ENCODE data around the gene IER2. TPM values are rescaled to one million over a fixed set of nuclear protein-coding genes. Genes with fewer than 3 reads are reported as not detected.

IER2 gene
- total and polyA plus RNA-seq, 9 of the 15 experiments (the other 6 are each of a cell fraction or from before 2014, with no cell fraction given) = 4.5 to 205 (median 23.7) TPM

GRCh38 chr19:13189600-13189999, 39.4 kb downstream of the IER2 start (continued):
- TF ChIP-seq CUX1 (CRISPR knock-in tag; IDR thresholded peaks at IDR 0.05) (no peak), MTA2 (IDR thresholded peaks at IDR 0.05; ENCODE audit: low read depth) (no peak), GATAD2A (IDR thresholded peaks at IDR 0.05) (no peak), SMC3 (conservative IDR thresholded peaks at IDR 0.05; ENCODE audit: insufficient read depth, low read depth, low read length) (no peak)

- ChIA-PET POLR2A (interaction anchor here (0.6 kb wide), 2 partner anchors 21 to 45 kb away, joined by 3 to 4 read pairs; no protein-coding TSS in a partner anchor), CTCF (ENCODE audit: low intra/inter-chr PET ratio) (no interaction called here)
- 42% methylated on average over 17 of the region's 19 CpGs for WGBS (ENCODE audit: insufficient coverage, low coverage, missing lambda C conversion rate)
- H3K36me3 ChIP-seq (ENCODE audit: control insufficient read depth, insufficient read depth, low read length) = no peaks in the 10 kb centered on the region
- peak overlapping the region; percentile 24; the same call in 1 of the 2 replicates for H3K4me2 ChIP-seq (ENCODE audit: insufficient read depth, low read length)
- peak overlapping the region; percentile 74 for H2AFZ ChIP-seq (ENCODE audit: low read depth, low read length)
- H3K9ac ChIP-seq (ENCODE audit: insufficient read depth in 1 of 2, low read depth in 2 of 2, low read length in 2 of 2) = peak overlapping the region in 1 of 2 experiments; percentile 55; a peak in 2 of 4 replicates
- H3K27me3 ChIP-seq (ENCODE audit: control insufficient read depth in 2 of 2, insufficient read depth in 2 of 2, low read length in 2 of 2) = no peaks in the 10 kb centered on the region
- no TSS peak for BruUV-seq (replicated peaks)
- H3K9me1 ChIP-seq (ENCODE audit: control insufficient read depth, insufficient read depth, low read length) = no peaks in the 10 kb centered on the region
- ATAC-seq = peak; percentile 68
- intact Hi-C loops (cut with micrococcal nuclease) = loop anchor here (5.0 kb wide), 1 partner anchor 39 kb away; the partner anchor contains the start of genes IER2 and STX10
- H4K20me1 ChIP-seq (replicated peaks; ENCODE audit: control insufficient read depth, insufficient read depth, low read length) = no peaks in the 10 kb centered on the region
- FAIRE-seq = peak; percentile 73
- H3K4me1 ChIP-seq (replicated peaks in 1 of 2; ENCODE audit: control insufficient read depth in 2 of 2, insufficient read depth in 2 of 2, low read length in 2 of 2) = peaks cover 0 to 6% of the 10 kb centered on the region in 2 experiments; a peak in 2 of 5 replicates
- H3K4me3 ChIP-seq = no peak overlapping the region
- DNase-seq (ENCODE audit: extremely low read depth in 1 of 4, low spot score in 3 of 4) = peak; percentile 42 to 63 (median 54)
- no peaks in the 10 kb centered on the region for H3K79me2 ChIP-seq (ENCODE audit: control insufficient read depth, insufficient read depth, low read length)
- in situ Hi-C loops (cut with MboI) = no loop called here
- no peak overlapping the region for H3K27ac ChIP-seq (ENCODE audit: extremely low read depth, low read depth, low read length)
- H3K9me3 ChIP-seq (replicated peaks; ENCODE audit: control insufficient read depth, insufficient read depth, low read depth, low read length) = no peaks in the 10 kb centered on the region
- TF ChIP-seq HMBOX1 (IDR thresholded peaks at IDR 0.05) (peak; percentile 97), ZNF184 (CRISPR knock-in tag; IDR thresholded peaks at IDR 0.05) (no peak), VEZF1 (CRISPR knock-in tag; IDR thresholded peaks at IDR 0.05) (peak; percentile 42; the same call in 1 of the 2 replicates), ZNF311 (CRISPR knock-in tag; IDR thresholded peaks at IDR 0.05) (no peak), SAFB (IDR thresholded peaks at IDR 0.05; ENCODE audit: borderline replicate concordance, low read depth, low read length) (no peak)
Measured at GRCh38 chr19:13190781-13191540, 40.8 kb downstream of the IER2 start.
